ENCODE results near the gene NFU1. TPM values are rescaled to one million over a fixed set of nuclear protein-coding genes. Genes with fewer than 3 reads are reported as not detected.

NFU1 gene
- total RNA-seq, 2 experiments from 2014 or later: 15.4 to 30.5 TPM

DNA sequence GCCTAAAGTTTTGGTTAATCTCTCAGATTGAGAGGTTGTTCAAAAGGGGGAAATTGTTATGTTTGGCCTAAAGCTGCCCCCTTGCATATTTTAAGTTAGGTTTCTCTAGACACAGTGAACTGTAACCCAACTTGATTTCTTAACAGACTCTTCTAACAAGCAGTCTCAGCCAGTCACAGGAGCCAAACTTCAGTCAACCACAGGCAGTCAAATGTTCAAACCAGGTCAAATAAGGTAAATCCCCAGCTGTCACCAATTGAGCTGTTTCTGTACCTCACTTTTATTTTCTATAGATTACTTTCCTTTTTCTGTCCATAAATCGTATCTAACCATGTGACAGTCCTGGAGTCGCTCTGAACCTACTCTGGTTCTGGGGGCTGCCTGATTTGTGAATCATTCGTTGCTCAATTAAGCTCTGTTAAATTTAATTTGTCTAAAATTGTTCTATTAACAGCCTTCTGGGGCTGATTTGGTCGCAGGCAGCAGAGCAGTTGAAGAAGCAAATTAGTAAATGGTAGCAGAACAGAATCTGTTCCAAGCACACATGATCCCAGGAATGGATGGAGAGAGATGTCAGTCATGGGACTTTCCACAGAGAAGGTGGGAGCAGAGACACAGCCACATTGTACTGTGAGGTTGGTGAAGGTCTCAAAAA, 16.4 kb upstream of the NFU1 start:
- CTCF ChIA-PET (ENCODE audit: unreplicated experiment): interaction anchor here (0.6 kb wide), 1 partner anchor 968 kb away, joined by 3 read pairs; no protein-coding TSS in a partner anchor

DNA sequence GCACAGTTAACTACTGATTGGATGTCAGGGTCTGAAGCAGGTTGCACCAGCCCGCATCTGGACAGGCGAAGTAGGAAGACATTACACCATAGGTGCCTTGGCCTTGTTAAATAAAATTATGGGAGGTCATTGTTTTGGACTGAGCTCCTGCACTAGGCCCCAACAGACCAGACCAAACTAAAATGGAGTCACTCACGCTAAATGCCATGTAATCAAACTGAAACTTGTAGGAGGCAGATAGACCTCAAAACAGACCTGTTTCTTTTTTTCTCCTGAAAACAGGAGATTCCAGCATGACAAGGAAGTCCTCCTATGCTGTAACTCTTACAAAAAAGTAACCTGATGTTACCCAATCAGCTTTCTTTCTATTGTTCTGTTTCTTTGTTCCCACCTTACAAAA, 15.5 kb upstream of the NFU1 start:
- no peaks in the 10 kb centered on the region for H3K4me1 ChIP-seq (ENCODE audit: insufficient read depth, low read length, poor library complexity, severe bottlenecking)
- no peak for DNase-seq (ENCODE audit: low spot score)
- H3K27ac ChIP-seq (ENCODE audit: low read depth, low read length, poor library complexity, severe bottlenecking): no peak overlapping the region
- no peak overlapping the region for H2AFZ ChIP-seq (ENCODE audit: low read length)
- no peaks in the 10 kb centered on the region for H3K79me2 ChIP-seq (ENCODE audit: insufficient read depth, low read depth, low read length)
- TF ChIP-seq, protein P1, sequence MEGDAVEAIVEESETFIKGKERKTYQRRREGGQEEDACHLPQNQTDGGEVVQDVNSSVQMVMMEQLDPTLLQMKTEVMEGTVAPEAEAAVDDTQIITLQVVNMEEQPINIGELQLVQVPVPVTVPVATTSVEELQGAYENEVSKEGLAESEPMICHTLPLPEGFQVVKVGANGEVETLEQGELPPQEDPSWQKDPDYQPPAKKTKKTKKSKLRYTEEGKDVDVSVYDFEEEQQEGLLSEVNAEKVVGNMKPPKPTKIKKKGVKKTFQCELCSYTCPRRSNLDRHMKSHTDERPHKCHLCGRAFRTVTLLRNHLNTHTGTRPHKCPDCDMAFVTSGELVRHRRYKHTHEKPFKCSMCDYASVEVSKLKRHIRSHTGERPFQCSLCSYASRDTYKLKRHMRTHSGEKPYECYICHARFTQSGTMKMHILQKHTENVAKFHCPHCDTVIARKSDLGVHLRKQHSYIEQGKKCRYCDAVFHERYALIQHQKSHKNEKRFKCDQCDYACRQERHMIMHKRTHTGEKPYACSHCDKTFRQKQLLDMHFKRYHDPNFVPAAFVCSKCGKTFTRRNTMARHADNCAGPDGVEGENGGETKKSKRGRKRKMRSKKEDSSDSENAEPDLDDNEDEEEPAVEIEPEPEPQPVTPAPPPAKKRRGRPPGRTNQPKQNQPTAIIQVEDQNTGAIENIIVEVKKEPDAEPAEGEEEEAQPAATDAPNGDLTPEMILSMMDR (conservative IDR thresholded peaks at IDR 0.05; ENCODE audit: low read length): no peak
- TF ChIP-seq EZH2phosphoT487 (IDR thresholded peaks at IDR 0.05; ENCODE audit: borderline replicate concordance, low read depth, low read length): no peak
- H4K20me1 ChIP-seq (ENCODE audit: insufficient read depth, low read length): no peaks in the 10 kb centered on the region
- H3K9me2 ChIP-seq (ENCODE audit: insufficient read depth, low read length): no peaks in the 10 kb centered on the region
- intact Hi-C loops (cut with micrococcal nuclease; ENCODE audit: unreplicated experiment): no loop called here
- no peaks in the 10 kb centered on the region for H3K36me3 ChIP-seq (ENCODE audit: insufficient read depth, low read length)
- POLR2A ChIA-PET: interaction anchor here (0.6 kb wide), 1 partner anchor 42 kb away, joined by 3 read pairs; no protein-coding TSS in a partner anchor
- no peaks in the 10 kb centered on the region for H3K9me3 ChIP-seq (ENCODE audit: low read length)
- no peak overlapping the region for H3K4me3 ChIP-seq (ENCODE audit: low read depth, low read length, poor library complexity, severe bottlenecking)
- H3K4me2 ChIP-seq (ENCODE audit: low read length): no peak overlapping the region
- CTCF ChIA-PET (ENCODE audit: unreplicated experiment): no interaction called here
- BruUV-seq (replicated peaks): no TSS peak

More for the DNA sequence above, 16.4 kb upstream of the NFU1 start:
- DNase-seq (ENCODE audit: low spot score): no peak
- no TSS peak for BruUV-seq (replicated peaks)
- H3K4me1 ChIP-seq (ENCODE audit: insufficient read depth, low read length, poor library complexity, severe bottlenecking): no peaks in the 10 kb centered on the region
- no peak overlapping the region for H3K4me3 ChIP-seq (ENCODE audit: low read depth, low read length, poor library complexity, severe bottlenecking)
- H3K79me2 ChIP-seq (ENCODE audit: insufficient read depth, low read depth, low read length): no peaks in the 10 kb centered on the region
- no peak overlapping the region for H2AFZ ChIP-seq (ENCODE audit: low read length)
- H3K27ac ChIP-seq (ENCODE audit: low read depth, low read length, poor library complexity, severe bottlenecking): no peak overlapping the region
- no peaks in the 10 kb centered on the region for H3K36me3 ChIP-seq (ENCODE audit: insufficient read depth, low read length)
- H4K20me1 ChIP-seq (ENCODE audit: insufficient read depth, low read length): no peaks in the 10 kb centered on the region
- intact Hi-C loops (cut with micrococcal nuclease; ENCODE audit: unreplicated experiment): no loop called here
- no peaks in the 10 kb centered on the region for H3K9me2 ChIP-seq (ENCODE audit: insufficient read depth, low read length)
- no peak overlapping the region for H3K4me2 ChIP-seq (ENCODE audit: low read length)
- no peaks in the 10 kb centered on the region for H3K9me3 ChIP-seq (ENCODE audit: low read length)
- TF ChIP-seq EZH2phosphoT487 (IDR thresholded peaks at IDR 0.05; ENCODE audit: borderline replicate concordance, low read depth, low read length): no peak
- TF ChIP-seq, protein P1 (conservative IDR thresholded peaks at IDR 0.05; ENCODE audit: low read length): no peak
- POLR2A ChIA-PET: no interaction called here

DNA sequence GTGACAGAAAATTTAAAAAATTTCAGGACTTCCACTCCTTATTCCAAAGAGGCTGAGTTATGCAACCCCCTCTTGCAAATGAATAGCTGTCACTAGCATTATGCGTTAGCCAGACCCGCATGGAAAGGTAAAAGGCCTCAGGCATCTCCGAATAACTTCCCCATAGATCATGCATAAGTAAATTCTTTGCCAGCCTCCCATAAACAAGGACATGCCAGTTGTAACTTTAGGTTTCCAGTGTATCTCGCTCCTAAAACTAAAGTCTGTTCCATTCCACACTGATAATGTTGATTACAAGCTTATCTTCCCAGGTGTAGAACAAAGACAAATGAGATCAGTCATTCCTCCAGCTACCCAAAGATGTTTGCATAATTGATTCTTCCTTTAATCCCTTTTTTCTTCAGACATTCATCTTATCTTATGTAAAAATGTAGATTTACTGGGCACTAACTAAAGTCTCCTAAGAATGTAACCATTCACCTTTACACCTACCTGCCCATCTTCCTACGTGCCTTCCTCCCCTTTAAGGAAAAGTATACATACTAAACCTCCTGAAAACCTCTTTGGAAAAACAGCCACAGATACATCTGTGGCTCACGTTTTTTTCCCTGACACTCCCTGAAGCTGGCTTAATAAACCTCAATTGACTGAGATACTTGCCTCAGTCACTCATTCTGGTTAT, 13.6 kb upstream of the NFU1 start:
- TF ChIP-seq, protein P1 (conservative IDR thresholded peaks at IDR 0.05; ENCODE audit: low read length): no peak
- TF ChIP-seq EZH2phosphoT487 (IDR thresholded peaks at IDR 0.05; ENCODE audit: borderline replicate concordance, low read depth, low read length): no peak
- no peak for DNase-seq (ENCODE audit: low spot score)
- intact Hi-C loops (cut with micrococcal nuclease; ENCODE audit: unreplicated experiment): no loop called here
- Histone ChIP-seq H2AFZ (ENCODE audit: low read length) (no peak overlapping the region), H4K20me1 (ENCODE audit: insufficient read depth, low read length) (no peaks in the 10 kb centered on the region), H3K9me2 (ENCODE audit: insufficient read depth, low read length) (no peaks in the 10 kb centered on the region), H3K4me2 (ENCODE audit: low read length) (no peak overlapping the region), H3K4me1 (ENCODE audit: insufficient read depth, low read length, poor library complexity, severe bottlenecking) (no peaks in the 10 kb centered on the region), H3K9me3 (ENCODE audit: low read length) (no peaks in the 10 kb centered on the region), H3K79me2 (ENCODE audit: insufficient read depth, low read depth, low read length) (no peaks in the 10 kb centered on the region), H3K4me3 (ENCODE audit: low read depth, low read length, poor library complexity, severe bottlenecking) (no peak overlapping the region), H3K36me3 (ENCODE audit: insufficient read depth, low read length) (no peaks in the 10 kb centered on the region), H3K27ac (ENCODE audit: low read depth, low read length, poor library complexity, severe bottlenecking) (no peak overlapping the region)
- POLR2A ChIA-PET: no interaction called here
- no TSS peak for BruUV-seq (replicated peaks)
- CTCF ChIA-PET (ENCODE audit: unreplicated experiment): no interaction called here

All from OCI-LY7 (cell line).